GM13976 (cell line): Measurements from ENCODE around the gene UROC1.

ENCODE experiments used
- DNase-seq: peaks from one replicate; pipeline ENCODE4 v3.0.0; 2012; ENCODE audit warnings: low spot score
- in situ Hi-C: fragments of 300-500 bp; cut with MboI; formaldehyde crosslinking; loops from one replicate; pipeline ENCODE4 v1.12.0; 2022; ENCODE audit warnings: low sequenced_read_pairs, mixed read lengths, inconsistent platforms; ENCODE audit not compliant: unreplicated experiment
- TF ChIP-seq, protein P1 (sequence below): IDR thresholded peaks from 2 replicates; pipeline ENCODE4 v1.5.1; 2012; ENCODE audit warnings: borderline replicate concordance, mild to moderate bottlenecking; ENCODE audit not compliant: insufficient read depth; ENCODE audit errors: extremely low read depth, missing control alignments, control extremely low read depth

The UROC1 gene

GRCh38 chr3:126515066-126515706, 2.4 kb downstream of the UROC1 start:
- no peak for DNase-seq
- TF ChIP-seq, protein P1, sequence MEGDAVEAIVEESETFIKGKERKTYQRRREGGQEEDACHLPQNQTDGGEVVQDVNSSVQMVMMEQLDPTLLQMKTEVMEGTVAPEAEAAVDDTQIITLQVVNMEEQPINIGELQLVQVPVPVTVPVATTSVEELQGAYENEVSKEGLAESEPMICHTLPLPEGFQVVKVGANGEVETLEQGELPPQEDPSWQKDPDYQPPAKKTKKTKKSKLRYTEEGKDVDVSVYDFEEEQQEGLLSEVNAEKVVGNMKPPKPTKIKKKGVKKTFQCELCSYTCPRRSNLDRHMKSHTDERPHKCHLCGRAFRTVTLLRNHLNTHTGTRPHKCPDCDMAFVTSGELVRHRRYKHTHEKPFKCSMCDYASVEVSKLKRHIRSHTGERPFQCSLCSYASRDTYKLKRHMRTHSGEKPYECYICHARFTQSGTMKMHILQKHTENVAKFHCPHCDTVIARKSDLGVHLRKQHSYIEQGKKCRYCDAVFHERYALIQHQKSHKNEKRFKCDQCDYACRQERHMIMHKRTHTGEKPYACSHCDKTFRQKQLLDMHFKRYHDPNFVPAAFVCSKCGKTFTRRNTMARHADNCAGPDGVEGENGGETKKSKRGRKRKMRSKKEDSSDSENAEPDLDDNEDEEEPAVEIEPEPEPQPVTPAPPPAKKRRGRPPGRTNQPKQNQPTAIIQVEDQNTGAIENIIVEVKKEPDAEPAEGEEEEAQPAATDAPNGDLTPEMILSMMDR = no peak
- in situ Hi-C loops = no loop called here

DNA sequence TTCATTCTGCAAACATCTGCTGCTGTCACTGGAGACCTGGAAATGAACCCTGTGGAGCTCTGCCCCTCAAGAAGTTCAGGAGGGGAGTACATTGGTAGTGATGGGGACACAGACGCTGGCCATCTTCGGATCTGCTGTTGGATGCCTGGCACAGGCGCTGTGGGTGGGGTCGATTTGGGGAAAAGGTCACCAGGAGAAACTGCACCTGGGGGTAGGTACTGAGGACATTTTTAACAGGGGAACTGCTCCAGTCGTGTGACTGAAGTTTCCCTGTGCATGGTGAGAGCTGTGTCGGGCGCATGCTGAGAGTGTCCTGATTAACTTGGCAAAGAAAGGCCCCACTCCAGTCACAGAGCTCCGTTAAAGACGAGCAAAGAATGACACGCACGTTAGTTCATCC, 3.4 kb downstream of the UROC1 start:
- in situ Hi-C loops = no loop called here
- DNase-seq = no peak
- TF ChIP-seq, protein P1 = no peak

GRCh38 chr3:126512916-126513650, 4.5 kb downstream of the UROC1 start:
- in situ Hi-C loops = no loop called here
- DNase-seq = no peak
- TF ChIP-seq, protein P1 = no peak

GRCh38 chr3:126512026-126512425, 5.5 kb downstream of the UROC1 start:
- in situ Hi-C loops = no loop called here
- TF ChIP-seq, protein P1 = no peak
- no peak for DNase-seq

- no peak for DNase-seq
- in situ Hi-C loops = no loop called here
- TF ChIP-seq, protein P1 = no peak
Measured at GRCh38 chr3:126511291-126511690, 6.3 kb downstream of the UROC1 start.

GRCh38 chr3:126510308-126510910, 7.2 kb downstream of the UROC1 start:
- in situ Hi-C loops = no loop called here
- TF ChIP-seq, protein P1 = no peak
- no peak for DNase-seq
